ENCODE results near the gene NRP2.

Gene NRP2

DNA sequence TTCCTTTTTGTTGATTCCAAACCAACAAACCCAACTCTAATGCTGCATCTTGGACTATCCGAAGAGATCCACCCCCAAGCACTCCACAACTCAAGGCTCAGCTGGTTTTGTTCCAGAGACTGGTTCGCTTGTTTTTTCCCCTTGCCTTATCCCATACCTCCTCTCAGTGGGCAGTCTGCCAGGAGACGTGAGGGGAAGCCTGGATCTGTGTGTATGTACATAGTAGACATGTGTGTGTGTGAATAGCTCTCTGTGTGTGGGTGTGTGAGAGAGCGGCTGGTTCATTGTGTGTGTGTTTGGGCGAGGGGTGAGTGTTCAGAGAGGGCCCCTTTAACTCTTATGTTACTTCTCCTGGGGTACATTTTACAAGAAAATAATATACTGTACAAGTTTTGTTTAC, 94.4 kb downstream of the NRP2 start:
- DNase-seq: no peak

DNA sequence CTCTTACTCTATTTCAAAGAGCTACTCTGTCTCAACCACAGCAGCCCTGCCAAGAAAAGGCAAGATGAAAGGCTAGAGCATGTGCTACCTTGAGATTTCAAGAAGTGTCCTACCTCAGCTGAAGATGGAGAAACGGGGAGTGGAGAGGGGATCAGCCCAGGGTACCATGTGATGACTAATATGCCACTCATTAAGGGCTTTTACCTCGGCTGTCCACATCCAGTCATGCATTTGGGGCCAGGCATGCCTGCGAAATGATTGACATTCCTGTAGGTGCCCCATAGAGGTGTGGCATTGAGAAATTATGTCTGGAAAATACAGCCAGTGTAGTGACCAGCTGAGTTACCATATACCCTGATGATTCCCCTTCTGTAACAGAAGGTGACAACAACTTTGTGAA, 96.1 kb downstream of the NRP2 start:
- no peak for DNase-seq

DNA sequence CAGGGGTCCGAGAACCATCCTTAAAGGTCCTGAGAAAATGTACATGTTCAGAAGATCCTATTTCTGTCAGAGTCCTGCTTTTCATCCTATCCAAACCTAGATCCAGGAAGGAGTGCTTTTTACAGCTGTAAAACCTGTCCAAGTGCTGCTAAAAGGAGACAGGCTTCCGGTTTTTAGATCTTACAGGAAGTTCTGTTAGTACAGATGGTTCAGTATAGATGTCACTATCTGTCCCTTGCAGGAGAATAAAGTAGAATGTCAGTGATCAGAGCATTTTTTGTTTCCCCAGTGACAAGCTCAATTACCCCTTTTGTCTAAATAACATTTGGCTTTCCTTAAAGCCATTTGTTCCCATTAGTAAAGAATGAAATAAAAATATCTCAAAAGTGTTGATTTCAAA, 98.3 kb downstream of the NRP2 start:
- DNase-seq: no peak

DNA sequence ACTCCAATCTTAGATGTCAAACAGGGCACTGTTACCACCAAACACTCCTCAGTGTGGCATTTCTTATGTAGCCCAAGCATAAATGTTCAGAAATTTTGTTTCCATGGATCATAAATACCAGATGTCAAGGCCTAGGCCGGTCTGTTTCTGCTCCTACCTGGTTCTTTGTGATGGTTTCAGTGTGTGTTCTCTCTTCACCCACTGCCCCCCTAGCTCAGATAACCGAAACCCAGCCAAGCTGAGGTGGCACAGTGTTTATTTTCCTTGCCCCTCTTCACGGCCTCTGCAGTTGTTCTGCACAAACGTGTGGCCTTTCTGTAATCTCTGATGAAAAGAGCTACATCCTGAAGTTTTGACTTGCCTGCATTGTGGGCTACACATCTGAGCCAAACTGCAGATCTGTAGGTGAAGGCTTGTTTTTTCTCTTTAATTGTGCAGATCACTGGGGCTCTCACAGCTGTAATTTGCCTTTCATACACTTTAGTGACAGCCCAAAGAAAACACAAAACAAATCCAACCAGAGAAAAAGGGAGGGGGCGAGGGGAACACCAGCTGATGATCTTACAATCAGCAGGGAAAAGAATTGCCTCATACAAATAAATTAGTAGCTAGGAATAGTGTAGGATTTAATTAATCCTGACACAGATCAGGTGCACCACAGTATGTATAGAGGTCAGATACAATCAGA, 99.1 kb downstream of the NRP2 start:
- no peak for DNase-seq

DNA sequence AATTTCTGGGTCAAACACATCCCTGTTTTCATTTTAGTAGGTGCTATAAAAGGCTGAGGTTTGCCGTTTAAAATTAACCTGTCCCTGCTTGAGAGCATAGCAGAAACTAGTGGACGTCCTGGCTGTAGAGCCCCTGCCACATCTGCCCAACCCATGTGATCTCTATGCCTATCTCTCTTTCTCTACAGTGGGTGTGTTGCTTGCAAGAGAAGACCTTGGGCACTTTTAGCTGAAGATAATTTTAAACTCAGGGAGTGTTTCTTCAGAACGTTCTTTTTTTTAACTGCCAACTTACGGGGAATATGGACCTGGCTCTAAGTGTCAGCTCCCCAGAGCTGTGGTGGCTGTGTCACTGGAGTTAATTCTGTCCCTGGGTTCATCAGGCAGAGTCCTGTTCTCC, 100.6 kb downstream of the NRP2 start:
- no peak for DNase-seq

DNA sequence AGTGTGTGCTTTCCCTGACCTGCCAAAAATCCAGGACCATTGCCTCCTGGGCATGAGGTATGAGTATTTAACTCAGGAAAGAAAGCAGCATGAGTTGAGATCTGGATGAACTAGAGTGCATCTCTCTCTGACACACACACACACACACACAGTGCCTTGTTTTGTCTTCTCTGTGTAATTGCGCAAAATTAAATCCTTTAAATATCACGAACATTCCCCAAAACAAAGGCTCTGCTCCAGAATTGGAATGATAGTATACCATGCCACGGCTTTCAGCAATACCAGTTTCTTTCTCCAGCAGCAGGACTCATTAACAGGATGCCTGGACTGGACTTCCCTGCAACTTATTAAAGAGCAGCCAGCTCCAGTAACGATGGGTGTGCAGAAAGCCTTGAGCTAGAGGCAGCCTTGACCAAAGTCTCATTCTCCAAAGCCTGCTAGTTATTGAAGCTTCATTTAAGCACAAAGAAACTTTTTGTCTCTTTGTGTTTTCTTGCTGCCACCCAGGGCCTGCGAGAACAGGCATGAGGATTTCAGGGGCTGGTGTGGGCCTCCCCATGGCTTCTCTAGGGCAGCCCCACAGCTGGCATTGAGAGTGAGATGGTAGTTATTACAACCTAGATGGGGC, 101.7 kb downstream of the NRP2 start:
- no peak for DNase-seq

DNA sequence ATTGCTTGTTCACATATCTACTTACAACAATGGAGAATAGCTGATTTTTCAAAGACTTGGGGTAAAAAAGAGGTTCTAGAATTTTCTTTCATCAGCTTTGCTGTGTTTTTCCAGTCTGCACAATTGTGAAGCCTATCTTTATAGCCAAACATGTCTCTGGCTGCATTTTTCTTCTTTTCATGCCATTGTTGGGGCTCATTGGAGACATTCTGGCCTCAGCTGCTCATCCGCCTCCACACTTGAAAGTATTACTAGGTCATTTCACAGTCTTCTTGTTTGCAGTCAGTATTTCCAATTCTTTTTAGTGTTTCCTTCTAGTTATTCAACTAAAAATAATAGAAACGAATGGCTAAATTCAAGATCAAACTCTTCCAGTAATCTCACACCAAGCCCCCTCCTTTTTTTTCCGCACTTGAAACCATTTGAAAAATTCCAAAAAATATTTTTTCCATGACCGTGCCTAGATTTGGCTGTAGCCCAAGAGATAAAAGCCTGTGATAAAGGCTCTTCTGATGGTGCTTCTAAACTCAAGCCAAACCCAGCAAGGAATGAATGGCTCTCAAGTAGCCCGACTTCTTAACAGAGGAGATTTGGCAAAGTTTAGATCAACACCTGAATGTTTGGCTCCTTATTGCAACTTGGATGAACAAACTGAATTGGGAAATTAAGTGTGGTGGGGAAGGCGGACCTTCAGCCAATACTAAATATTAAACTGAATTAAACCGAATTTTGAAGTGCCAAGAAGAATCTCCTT, 103.4 kb downstream of the NRP2 start:
- no peak for DNase-seq

DNA sequence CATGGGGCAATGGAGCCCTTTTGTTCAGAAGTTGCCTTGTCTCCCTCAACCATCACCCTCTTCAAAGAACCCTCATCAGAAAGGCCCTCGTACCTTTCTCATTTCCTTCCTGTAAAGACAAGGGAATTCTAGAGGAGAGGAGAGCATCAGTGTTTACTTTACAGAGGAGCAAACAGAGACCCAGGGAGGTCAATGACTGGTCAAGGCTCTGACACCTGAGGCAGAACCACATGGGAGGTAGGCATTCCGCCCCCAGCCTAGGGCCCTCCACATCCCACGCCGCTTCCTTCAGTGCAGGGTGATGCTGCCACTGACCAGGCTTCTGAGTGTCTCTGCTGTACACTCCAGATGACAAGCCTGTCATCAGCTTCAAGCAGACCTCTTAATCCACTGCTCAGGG, 104.7 kb downstream of the NRP2 start:
- DNase-seq: no peak

DNA sequence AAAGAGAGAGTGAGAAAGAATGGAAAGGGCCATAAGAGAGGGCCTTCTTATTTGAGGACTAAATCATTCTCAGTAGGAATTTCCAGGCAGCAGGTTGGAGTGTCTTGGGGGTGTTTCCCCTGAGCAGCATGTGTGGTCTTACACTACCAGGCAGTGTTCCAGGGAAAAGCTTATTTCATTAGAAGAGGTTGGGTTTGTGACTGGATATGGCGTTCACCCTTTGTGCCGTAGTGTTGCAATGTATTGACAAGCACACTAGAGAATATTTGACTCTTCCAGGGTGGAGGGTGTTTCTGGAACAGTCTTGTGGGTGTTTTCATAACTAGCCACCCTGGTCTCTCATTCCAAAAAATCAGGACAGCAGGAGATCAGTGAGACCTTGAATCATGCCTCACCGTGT, 105.5 kb downstream of the NRP2 start:
- no peak for DNase-seq

DNA sequence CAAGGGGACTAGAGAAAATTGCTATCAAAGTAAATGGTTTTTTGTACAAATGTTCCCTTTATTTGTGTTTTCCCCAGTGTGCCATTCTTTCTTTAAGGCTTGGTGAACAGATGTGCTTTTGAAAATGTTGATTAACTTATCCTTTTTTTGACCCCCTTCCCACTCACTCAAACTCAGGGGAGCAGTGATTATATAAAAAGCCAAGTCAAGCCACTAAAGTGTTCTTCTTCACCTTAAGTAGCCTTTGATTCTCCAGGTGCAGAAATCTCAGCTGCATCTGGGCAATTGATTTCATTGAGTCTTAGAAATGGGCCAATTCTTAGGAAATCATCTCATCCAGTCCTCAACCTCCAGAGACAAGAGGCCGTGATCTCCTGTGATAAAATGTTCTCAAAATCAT, 107.6 kb downstream of the NRP2 start:
- DNase-seq: no peak

DNA sequence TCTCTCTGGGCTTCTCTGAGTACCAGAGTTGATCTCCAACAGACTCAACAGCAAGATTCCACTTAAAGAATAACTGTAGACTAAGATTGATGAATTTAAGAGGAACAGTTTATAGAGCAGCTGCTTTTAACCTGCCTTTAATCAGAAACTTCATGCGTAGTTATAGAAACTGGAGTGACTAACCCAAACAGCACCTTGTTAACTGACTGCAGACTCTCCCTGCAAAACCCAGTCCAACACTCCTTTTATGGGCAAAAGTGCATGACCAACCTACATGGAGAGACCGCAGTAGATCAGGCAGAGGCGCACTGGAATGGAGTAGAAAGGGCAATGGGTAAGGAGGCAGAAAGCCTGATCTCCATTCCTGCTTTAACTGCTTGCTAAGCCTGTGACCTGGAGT, 110.6 kb downstream of the NRP2 start:
- DNase-seq: no peak

DNA sequence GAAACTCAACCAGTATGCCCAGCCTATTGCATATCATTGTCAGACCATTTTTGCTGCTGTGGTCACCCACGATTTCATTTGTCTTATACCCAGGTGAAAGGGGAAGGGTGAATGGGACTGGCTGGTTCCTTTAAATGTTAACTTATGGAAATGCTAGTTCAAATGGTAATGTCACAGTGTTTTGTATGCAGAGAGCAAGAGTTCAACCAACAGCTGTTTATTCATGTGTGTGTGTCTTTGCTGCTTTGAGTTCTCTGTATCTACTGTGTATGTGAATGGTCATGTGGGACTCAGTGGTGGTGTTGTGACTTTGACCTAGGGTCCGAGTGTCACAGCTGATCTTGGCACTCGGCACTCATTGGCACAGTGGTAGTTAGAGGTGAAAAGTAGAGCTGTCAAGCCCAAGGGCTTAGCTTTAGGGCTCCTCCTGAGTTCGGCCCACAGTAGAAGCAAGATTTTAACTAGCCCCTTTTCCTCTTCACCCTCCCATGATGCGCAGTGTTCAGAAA, 114.6 kb downstream of the NRP2 start:
- no peak for DNase-seq

DNA sequence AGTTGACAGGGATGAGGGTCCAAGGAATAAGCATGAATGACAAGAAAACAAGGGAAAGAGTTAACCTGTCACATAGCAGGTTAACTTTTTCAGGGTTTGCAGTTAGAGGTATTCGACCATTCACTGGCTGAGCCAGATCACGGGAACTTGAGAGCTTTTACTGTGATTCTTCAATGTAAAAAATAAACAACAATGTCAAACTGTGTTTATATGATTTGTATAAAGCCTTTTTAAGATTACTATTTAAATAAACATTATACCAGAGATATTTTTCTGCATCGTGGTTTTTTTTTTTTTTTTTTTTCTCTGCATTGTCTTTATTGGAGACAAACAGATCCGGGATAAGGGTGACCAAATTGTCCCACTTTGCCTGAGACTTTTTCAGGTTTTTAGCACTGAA, 115.6 kb downstream of the NRP2 start:
- no peak for DNase-seq

DNA sequence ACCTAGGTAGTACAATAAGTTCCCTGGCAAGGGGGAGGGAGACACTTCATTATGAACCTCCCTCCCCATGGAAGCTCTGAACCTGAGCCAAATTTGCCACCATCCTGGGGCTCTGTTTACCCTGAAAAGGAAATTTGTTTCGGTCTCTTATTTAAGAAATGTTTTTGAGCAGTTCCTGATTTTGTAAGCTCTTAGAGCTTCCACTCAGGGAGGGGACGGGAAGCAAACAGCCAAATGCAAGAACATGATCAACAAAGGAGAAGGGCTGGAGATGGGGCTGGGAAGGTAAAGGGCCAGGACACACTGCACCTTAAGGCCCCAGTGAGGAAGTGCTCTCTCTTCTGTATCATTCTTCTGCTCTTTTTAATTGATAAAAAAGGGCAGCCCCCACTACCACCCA, 117.9 kb downstream of the NRP2 start:
- DNase-seq: no peak

DNA sequence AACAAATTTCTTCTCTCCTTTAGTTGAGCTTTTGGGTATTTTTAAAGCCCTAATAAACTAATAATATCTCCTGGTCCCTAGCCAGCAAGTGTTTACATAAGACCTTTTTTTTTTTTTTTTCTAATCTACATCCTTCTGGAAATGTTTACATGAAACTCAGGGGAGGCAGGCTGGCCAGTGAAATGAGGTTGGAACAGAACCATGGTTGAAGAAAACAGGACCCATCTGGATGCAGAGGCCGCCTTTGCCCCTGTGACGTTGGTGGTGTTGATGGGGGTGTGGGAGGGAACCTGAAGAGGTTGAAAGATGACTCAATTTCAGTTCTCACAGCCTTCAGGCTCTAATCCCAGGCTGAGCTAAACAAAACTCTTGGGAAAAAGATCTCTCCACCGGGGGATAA, 118.5 kb downstream of the NRP2 start:
- DNase-seq: no peak

DNA sequence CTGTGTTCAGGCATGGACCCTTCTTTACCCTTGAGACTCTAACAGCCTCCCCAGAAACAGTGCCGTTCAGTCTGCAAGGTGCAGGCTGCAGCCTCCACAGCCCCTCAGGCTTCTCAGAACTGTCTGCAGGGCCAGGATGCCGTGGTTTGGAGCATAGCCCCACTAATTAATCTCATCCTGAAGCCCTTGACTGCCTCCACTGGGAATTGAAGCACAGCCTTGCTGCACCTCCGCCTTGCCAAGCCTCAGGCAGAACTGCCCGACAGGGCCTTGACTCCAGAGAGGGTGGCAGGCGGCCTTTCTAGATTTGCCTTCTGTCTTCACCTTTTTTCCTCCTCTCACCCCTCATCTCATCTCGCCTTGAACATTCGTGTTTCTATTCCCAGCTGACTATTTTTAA, 119.8 kb downstream of the NRP2 start:
- no peak for DNase-seq

DNA sequence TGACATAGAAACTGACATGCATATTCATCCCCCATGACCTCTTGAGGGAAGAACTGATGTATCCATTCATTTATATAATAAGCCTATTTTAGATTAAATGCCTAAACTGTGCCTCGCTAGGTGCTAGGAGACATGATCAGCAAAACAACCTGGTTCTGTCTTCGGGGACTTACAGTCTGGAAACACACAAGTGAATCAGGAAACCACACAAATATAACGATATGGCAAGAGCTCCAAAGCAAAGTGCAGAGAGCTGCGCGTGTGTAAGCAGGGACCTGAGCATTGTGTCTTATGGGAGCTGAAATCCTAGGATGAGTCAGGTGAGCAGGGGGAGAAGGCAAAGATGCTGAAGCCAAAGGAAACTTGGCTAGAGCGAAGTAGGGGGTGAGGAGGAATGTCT, 120.6 kb downstream of the NRP2 start:
- no peak for DNase-seq

DNA sequence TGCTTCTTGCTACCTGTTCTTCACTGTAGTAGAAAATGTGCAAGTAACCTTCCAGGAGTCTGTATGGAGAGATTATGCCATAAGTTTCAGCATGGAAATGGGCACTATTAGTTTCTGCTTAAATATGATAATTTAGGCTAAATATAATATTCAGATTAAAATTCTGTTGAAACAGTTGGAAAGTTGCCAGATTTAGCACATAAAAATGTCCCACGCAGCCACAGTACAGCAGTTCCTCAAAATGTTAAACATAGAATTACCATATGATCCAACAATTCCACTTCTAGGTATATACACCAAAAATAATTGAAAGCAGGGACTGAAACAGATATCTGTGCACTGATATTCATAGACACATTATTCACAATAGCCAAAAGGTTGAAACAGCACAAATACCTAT, 121.2 kb downstream of the NRP2 start:
- DNase-seq: no peak

DNA sequence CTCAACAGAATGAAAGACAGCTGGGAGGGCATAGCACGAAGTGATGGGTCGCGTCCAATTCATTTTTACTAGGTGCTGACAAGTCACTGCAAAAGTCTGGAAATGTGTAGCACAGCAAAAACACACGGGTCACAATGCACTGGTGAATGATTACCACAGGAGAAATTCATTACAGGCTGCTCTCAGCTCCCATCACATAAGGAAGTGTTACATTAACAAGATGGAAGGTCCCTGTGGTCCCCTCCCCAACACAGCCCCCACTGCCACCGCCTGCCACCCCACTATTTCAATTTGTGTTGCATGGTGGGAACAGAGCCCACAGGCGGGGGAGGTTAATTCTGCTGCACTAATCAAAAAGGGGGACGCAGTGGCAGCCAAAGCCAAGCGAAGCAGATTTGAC, 122.8 kb downstream of the NRP2 start:
- DNase-seq: no peak

DNA sequence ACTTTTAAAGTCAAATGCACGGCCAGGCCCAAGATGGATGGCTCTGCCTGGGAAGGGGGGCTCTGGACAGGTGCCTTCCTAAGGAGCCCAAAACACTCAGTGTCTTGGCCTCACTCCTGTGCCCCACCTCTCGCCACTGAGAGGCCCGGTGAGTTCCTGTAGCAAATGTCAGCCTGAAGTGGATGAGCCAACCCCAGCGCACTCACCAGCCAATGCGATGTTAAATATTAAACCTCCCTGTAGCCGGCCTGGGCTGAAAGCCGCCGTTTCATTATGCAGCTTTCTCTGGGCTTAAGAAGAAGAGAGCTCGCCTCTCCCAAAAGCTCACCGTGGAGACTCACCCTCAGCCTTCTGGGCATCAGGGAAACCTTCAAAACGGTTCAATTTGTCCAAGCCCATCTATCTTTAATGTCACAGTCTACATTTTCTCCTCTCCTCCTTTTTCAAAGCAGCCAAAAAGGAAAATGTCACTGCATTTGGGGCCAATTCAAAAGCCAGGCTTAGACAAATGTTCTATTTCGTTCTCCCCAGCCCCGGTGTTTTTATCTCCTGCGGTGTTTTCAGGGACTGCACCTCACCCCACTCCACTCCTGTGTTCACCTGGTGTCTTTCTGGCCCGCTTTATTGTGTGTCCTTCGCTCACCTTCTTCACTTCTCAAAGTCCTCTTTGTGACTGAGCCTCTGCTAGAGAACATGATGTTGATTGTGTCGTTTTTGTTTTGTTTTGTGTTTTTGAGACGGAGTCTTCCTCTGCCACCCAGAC, 124.0 kb downstream of the NRP2 start:
- no peak for DNase-seq

DNA sequence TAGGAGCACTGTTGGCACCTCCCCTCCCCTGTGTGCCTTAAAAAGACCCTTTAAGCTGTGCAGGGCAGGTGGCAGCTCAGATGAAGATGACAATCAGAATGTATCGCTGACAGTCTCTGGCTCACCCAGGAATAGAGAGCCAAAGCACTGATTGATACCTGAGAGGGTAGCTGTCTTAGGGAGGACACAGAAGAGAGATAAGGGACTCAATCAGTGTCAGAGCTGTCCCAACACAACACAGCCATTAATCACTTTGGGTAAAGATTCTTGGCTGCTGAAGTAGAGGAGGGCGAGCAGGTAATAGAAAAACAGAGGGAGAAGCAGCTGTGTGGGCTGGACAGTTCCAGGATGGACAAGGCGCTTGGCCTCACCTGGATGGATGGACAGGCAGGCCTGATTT, 124.9 kb downstream of the NRP2 start:
- DNase-seq: no peak

DNA sequence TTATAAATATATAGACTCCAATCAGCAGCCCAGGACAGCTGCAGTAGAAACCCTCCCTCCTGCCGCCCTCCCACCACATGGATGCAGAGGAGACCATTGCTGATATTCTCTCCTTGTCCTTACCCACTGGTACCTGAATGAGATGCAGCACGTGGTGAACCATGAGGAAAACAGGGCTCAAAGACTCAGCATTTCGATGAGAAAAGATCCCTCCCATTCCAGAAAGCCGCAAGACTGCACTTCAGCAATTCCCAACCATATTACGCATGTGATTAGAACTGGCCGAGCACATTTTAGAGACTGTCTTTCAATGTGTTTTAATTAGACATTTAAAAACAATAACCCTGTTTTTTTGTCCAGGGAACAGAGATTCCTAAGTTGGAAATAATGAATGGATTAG, 125.5 kb downstream of the NRP2 start:
- no peak for DNase-seq

DNA sequence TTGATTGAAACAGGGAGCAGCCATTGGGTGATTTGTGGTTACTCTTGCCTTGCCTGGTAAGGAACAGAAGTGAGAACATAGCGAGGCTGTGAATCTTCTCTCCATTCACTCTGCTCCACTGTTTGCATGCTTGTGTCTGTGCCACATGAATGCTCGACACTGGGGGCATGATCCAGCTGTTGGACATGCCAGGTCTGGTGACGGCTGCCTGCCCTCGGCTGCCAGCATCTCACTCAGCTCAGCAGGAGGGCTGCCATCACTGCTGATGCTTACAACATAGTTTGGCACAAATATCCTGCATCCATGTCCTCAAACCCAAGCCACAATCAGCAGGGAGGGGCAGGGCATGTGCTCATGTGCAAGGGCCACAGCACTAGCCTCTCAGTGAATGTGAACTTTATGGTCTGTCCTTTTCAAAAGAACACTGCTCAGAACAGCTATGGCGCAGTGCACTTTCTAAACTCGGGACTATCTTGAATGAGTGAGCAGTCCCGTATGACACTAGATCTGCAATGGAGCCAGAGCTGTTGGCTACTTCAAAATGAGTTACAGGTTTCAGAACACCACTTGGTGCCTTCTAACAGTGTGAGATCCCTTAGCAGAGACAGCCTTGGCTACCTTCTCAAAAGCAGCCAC, 126.3 kb downstream of the NRP2 start:
- DNase-seq: no peak
